ENCODE data around the gene ATRIP.

GRCh38 chr3:48413611-48414010 lies 32.9 kb upstream of the ATRIP start:
- no peak for TF ChIP-seq EZH2phosphoT487 (IDR thresholded peaks at IDR 0.05)
- no peak for TF ChIP-seq CTCF (IDR thresholded peaks at IDR 0.05)
